HepG2 (cell line): ENCODE measurements around the gene RERE. TPM values are rescaled to one million over a fixed set of nuclear protein-coding genes. Genes with fewer than 3 reads are reported as not detected.
A peak's percentile ranks its signal among the peaks of the same experiment; 100 is the strongest.

Experiments
- ATAC-seq: fragments of 200-7000 bp; cut with Tn5 transposase; 3 replicates; pipeline ENCODE4 v1.9.1; 2020; ENCODE audit warnings: mild to moderate bottlenecking, moderate library complexity
- BruUV-seq: library from RNA; stranded (reverse); fragments of 400-500 nt; replicated peaks from 2 replicates; lab custom pipeline; 2021; lab: Mats Ljungman, UMichigan
- CTCF ChIA-PET: fragments of 300-600 bp; formaldehyde crosslinking; extraction: SDS; loops from one replicate; lab custom pipeline; 2021; ENCODE audit warnings: low total read pairs, inconsistent platforms, low intra/inter-chr PET ratio; lab: Yijun Ruan, JAX
- POLR2A ChIA-PET: fragments of 350-600 bp; sonication (Branson Sonifier 250); formaldehyde crosslinking; loops from one replicate; lab custom pipeline; 2020; ENCODE audit warnings: antibody characterized with exemption, inconsistent platforms; lab: Yijun Ruan, JAX
- DNase-seq: peaks from one replicate; pipeline ENCODE4 v3.0.0-alpha.2; 2015; ENCODE audit warnings: low spot score
- FAIRE-seq: peaks from 3 replicates; lab custom pipeline; 2011; peaks lifted over from hg19 to GRCh38; lab: Jason Lieb, UNC
- H2AFZ ChIP-seq: one replicate; pipeline ENCODE4 v1.6.1; 2011; ENCODE audit warnings: low read length, inconsistent platforms
- H3K27ac ChIP-seq: fragments of 300-600 bp; 3 replicates; pipeline ENCODE4 v1.8.0; 2011; ENCODE audit warnings: mixed run types, mild to moderate bottlenecking, mixed read lengths, low read length, inconsistent platforms; ENCODE audit not compliant: insufficient read depth; ENCODE audit errors: extremely low read length
- H3K27me3 ChIP-seq, 2 experiments: fragments of 200-600 bp in 1 of 2; 2 replicates in 1 of 2; 3 replicates in 1 of 2; pipeline versions ENCODE4 v1.6.0 to v1.8.0; 2011; ENCODE audit warnings: low read length in 2 of 2, mild to moderate bottlenecking in 2 of 2, moderate library complexity in 2 of 2, inconsistent platforms in 1 of 2; ENCODE audit not compliant: insufficient read depth in 2 of 2, control insufficient read depth in 1 of 2
- H3K36me3 ChIP-seq, 2 experiments: fragments of 200-600 bp in 1 of 2; replicated peaks in 1 of 2; 2 replicates in 1 of 2; 3 replicates in 1 of 2; pipeline versions ENCODE4 v1.5.1 to v1.8.0; 2011; ENCODE audit warnings: low read length in 2 of 2, inconsistent platforms in 1 of 2; ENCODE audit not compliant: insufficient read depth in 2 of 2, control insufficient read depth in 1 of 2
- H3K4me1 ChIP-seq: 2 replicates; pipeline ENCODE4 v1.5.1; 2012; ENCODE audit warnings: low read length, inconsistent platforms; ENCODE audit not compliant: insufficient read depth
- H3K4me2 ChIP-seq: 2 replicates; pipeline ENCODE4 v1.6.0; 2011; ENCODE audit warnings: low read depth, low read length, inconsistent platforms
- H3K4me3 ChIP-seq, 3 experiments: fragments of 200-600 bp in 1 of 3; sonication (generic), shearing (Covaris generic) in 1 of 3; replicated peaks in 1 of 3; 2 replicates each; pipeline ENCODE4 v1.5.1; 2011 to 2016; ENCODE audit warnings: low read length in 3 of 3, inconsistent platforms in 2 of 3, low read depth in 2 of 3, mild to moderate bottlenecking in 2 of 3, control low read depth in 1 of 3, mixed read lengths in 1 of 3; ENCODE audit not compliant: insufficient read depth in 1 of 3
- H3K79me2 ChIP-seq: one replicate; pipeline ENCODE4 v1.6.1; 2011; ENCODE audit warnings: low read length, inconsistent platforms; ENCODE audit not compliant: insufficient read depth
- H3K9ac ChIP-seq: 2 replicates; pipeline ENCODE4 v1.6.0; 2011; ENCODE audit warnings: mild to moderate bottlenecking, low read depth, low read length, inconsistent platforms; ENCODE audit not compliant: insufficient read depth
- H3K9me3 ChIP-seq: 2 replicates; pipeline ENCODE4 v1.5.1; 2012; ENCODE audit warnings: mild to moderate bottlenecking, low read length
- H4K20me1 ChIP-seq: 2 replicates; pipeline ENCODE4 v1.6.0; 2011; ENCODE audit warnings: inconsistent platforms, mild to moderate bottlenecking, low read length, moderate library complexity; ENCODE audit not compliant: insufficient read depth
- MAFK ChIP-seq, 2 experiments: IDR thresholded peaks in 1 of 2; conservative IDR thresholded peaks in 1 of 2; 2 replicates each; pipeline ENCODE4 v1.6.1; 2011; ENCODE audit warnings: improper control_type of control experiment in 2 of 2, low read length in 2 of 2
- ZC3H13 ChIP-seq: sonication (generic); formaldehyde crosslinking; IDR thresholded peaks from 2 replicates; pipeline ENCODE4 v1.8.1; 2023; ENCODE audit warnings: mild to moderate bottlenecking, missing genetic modification reagents, moderate library complexity
- ZFP37 ChIP-seq: sonication (generic); formaldehyde crosslinking; IDR thresholded peaks from 2 replicates; pipeline ENCODE4 v1.4.0; 2020; ENCODE audit warnings: missing genetic modification reagents, borderline replicate concordance
- ZNF674 ChIP-seq: sonication (generic); formaldehyde crosslinking; IDR thresholded peaks from 2 replicates; pipeline ENCODE4 v1.5.0; 2020; ENCODE audit warnings: low read depth, mild to moderate bottlenecking, missing genetic modification reagents
- WGBS: methylation state at CpG from one replicate; pipeline ENCODE4 v1.1.6; 2017; ENCODE audit warnings: low lambda C conversion rate; 5-methylcytosine and 5-hydroxymethylcytosine counted together
- in situ Hi-C: cut with HindIII; loops from 2 replicates; pipeline ENCODE4 v1.10.0; 2017; ENCODE audit warnings: low pct_unique_long_range_greater_than_20kb; ENCODE audit not compliant: extremely low pct_ligation_motif_present
- intact Hi-C: fragments of 100-400 bp; cut with micrococcal nuclease; formaldehyde crosslinking; loops from one replicate; pipeline ENCODE4 v1.10.0; 2022; ENCODE audit not compliant: unreplicated experiment
- polyA plus RNA-seq, 8 experiments: library from polyadenylated mRNA; depleted of rRNA in 3 of 8; stranded (reverse) in 7 of 8; unstranded in 1 of 8; fragments of >200 nt; fragmentation: Illumina TruSeq in 4 of 8; extraction: Trizol in 4 of 8; gene quantifications; 2 replicates each; pipeline versions ENCODE4 v1.2.1 to v1.2.3, GENCODE V29; 2011 to 2016; ENCODE audit warnings: low read depth in 4 of 8, missing spikeins in 1 of 8, mixed read lengths in 1 of 8; ENCODE audit not compliant: insufficient read depth in 1 of 8
- total RNA-seq, 5 experiments: library from RNA; depleted of rRNA; stranded (reverse); fragments of >200 nt; fragmentation: Illumina TruSeq; extraction: Trizol; gene quantifications; 2 replicates each; pipeline ENCODE4 v1.2.3, GENCODE V29; 2016; ENCODE audit warnings: low read depth in 1 of 5
- TF ChIP-seq, protein P1 (sequence below): sonication (generic); formaldehyde crosslinking; IDR thresholded peaks from 2 replicates; pipeline ENCODE4 v1.5.0; 2020; ENCODE audit warnings: mild to moderate bottlenecking, missing genetic modification reagents, borderline replicate concordance
- TF ChIP-seq, protein P2 (sequence below): sonication (generic); formaldehyde crosslinking; conservative IDR thresholded peaks from 2 replicates; pipeline ENCODE4 v1.8.1; 2023; ENCODE audit warnings: missing genetic modification reagents

Gene RERE
- total and polyA plus RNA-seq, 2 of the 13 experiments (the other 11 are each of a cell fraction or from before 2014, with no cell fraction given), result 18.3 to 21.9 TPM

DNA sequence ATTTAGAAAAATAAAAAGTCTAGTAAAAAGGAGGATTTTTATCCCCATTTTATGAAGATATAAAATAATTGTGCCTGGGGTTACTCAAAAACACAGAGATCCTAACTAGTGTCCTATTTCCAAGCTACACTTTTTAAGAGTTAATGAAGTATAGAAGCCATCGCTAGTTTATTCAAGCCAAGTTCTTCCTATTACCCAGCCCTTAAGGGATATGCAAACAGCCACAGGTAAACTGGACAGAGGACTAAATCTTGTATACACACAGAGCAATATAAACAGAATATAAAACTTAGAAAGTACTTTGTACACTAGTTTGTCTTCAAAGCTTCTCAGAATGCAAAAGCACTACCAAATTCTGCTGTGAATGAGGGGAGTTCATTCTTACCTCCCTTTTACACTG lies 111.1 kb downstream of the RERE start (continued):
- TF ChIP-seq, protein P1, sequence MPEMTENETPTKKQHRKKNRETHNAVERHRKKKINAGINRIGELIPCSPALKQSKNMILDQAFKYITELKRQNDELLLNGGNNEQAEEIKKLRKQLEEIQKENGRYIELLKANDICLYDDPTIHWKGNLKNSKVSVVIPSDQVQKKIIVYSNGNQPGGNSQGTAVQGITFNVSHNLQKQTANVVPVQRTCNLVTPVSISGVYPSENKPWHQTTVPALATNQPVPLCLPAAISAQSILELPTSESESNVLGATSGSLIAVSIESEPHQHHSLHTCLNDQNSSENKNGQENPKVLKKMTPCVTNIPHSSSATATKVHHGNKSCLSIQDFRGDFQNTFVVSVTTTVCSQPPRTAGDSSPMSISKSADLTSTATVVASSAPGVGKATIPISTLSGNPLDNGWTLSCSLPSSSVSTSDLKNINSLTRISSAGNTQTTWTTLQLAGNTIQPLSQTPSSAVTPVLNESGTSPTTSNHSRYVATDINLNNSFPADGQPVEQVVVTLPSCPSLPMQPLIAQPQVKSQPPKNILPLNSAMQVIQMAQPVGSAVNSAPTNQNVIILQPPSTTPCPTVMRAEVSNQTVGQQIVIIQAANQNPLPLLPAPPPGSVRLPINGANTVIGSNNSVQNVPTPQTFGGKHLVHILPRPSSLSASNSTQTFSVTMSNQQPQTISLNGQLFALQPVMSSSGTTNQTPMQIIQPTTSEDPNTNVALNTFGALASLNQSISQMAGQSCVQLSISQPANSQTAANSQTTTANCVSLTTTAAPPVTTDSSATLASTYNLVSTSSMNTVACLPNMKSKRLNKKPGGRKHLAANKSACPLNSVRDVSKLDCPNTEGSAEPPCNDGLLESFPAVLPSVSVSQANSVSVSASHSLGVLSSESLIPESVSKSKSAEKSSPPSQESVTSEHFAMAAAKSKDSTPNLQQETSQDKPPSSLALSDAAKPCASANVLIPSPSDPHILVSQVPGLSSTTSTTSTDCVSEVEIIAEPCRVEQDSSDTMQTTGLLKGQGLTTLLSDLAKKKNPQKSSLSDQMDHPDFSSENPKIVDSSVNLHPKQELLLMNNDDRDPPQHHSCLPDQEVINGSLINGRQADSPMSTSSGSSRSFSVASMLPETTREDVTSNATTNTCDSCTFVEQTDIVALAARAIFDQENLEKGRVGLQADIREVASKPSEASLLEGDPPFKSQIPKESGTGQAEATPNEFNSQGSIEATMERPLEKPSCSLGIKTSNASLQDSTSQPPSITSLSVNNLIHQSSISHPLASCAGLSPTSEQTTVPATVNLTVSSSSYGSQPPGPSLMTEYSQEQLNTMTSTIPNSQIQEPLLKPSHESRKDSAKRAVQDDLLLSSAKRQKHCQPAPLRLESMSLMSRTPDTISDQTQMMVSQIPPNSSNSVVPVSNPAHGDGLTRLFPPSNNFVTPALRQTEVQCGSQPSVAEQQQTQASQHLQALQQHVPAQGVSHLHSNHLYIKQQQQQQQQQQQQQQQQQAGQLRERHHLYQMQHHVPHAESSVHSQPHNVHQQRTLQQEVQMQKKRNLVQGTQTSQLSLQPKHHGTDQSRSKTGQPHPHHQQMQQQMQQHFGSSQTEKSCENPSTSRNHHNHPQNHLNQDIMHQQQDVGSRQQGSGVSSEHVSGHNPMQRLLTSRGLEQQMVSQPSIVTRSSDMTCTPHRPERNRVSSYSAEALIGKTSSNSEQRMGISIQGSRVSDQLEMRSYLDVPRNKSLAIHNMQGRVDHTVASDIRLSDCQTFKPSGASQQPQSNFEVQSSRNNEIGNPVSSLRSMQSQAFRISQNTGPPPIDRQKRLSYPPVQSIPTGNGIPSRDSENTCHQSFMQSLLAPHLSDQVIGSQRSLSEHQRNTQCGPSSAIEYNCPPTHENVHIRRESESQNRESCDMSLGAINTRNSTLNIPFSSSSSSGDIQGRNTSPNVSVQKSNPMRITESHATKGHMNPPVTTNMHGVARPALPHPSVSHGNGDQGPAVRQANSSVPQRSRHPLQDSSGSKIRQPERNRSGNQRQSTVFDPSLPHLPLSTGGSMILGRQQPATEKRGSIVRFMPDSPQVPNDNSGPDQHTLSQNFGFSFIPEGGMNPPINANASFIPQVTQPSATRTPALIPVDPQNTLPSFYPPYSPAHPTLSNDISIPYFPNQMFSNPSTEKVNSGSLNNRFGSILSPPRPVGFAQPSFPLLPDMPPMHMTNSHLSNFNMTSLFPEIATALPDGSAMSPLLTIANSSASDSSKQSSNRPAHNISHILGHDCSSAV, result no peak
- TF ChIP-seq ZFP37 (CRISPR knock-in tag), result no peak
- TF ChIP-seq ZC3H13 (CRISPR knock-in tag), result no peak

DNA sequence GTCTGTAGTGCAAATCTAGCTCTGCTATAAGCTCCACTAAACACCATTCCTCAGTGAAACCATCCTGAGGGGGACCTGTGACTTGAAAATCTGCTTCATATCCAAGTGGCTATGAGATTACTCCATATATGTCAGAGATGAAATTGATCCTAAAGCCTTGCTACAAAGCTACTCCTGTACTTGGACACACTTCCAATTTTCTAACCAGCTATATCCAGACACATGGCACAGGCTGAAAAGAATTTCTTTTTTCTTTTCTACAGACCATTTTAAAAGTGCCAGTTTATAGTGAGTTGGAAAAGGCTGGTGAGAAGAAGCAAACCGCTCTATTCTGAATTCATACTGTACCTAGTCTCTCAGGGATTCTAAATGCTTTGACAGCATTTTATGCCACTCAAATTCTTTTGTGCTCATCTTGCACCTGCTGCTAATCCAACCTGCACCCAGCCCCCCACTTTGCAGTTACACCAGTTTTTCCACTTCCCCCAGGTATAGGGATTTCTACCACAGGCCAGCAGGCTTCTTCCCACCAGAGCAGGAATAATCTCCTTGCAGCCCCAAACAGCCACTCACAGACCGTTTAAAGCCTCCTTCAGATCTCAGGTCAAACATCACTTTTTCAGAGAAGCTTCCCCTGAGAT lies 112.5 kb downstream of the RERE start:
- Histone ChIP-seq H3K9ac (no peak overlapping the region), H3K27me3 (no peaks in the 10 kb centered on the region; a peak in 1 of 5 replicates), H4K20me1 (peaks cover 6% of the 10 kb centered on the region), H3K36me3 (no peaks in the 10 kb centered on the region), H3K4me3 (no peak overlapping the region), H3K4me1 (peaks cover 68% of the 10 kb centered on the region), H2AFZ (no peak overlapping the region), H3K9me3 (no peaks in the 10 kb centered on the region), H3K4me2 (no peak overlapping the region), H3K79me2 (peaks cover 83% of the 10 kb centered on the region), H3K27ac (no peak overlapping the region)
- WGBS, result 66% methylated on average over 2 of the region's 2 CpGs
- FAIRE-seq (no peak), DNase-seq (no peak), ATAC-seq (no peak)
- BruUV-seq, result no TSS peak
- no peak for TF ChIP-seq ZNF674 (CRISPR knock-in tag)
- TF ChIP-seq MAFK (conservative IDR thresholded peaks at IDR 0.05 in 1 of 2, IDR thresholded peaks at IDR 0.05 in 1 of 2; ENCODE audit: low read length in 2 of 2), result peak in 1 of 2 experiments; percentile 16; a peak in 1 of 4 replicates
- TF ChIP-seq, protein P2, sequence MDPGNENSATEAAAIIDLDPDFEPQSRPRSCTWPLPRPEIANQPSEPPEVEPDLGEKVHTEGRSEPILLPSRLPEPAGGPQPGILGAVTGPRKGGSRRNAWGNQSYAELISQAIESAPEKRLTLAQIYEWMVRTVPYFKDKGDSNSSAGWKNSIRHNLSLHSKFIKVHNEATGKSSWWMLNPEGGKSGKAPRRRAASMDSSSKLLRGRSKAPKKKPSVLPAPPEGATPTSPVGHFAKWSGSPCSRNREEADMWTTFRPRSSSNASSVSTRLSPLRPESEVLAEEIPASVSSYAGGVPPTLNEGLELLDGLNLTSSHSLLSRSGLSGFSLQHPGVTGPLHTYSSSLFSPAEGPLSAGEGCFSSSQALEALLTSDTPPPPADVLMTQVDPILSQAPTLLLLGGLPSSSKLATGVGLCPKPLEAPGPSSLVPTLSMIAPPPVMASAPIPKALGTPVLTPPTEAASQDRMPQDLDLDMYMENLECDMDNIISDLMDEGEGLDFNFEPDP (CRISPR knock-in tag), result 0 out of 2 replicates have a peak, but pooled peaks have one; percentile 14
- in situ Hi-C loops (no loop called here), intact Hi-C loops (loop anchor here (5.0 to 10.0 kb wide), 3 partner anchors 37 to 330 kb away; no protein-coding TSS in a partner anchor)
- POLR2A ChIA-PET, result interaction anchor here (2.3 kb wide), 1 partner anchor 25 kb away, joined by 8 read pairs; no protein-coding TSS in a partner anchor
- CTCF ChIA-PET, result no interaction called here
